ENCODE results near the gene GALNT18.

DNA sequence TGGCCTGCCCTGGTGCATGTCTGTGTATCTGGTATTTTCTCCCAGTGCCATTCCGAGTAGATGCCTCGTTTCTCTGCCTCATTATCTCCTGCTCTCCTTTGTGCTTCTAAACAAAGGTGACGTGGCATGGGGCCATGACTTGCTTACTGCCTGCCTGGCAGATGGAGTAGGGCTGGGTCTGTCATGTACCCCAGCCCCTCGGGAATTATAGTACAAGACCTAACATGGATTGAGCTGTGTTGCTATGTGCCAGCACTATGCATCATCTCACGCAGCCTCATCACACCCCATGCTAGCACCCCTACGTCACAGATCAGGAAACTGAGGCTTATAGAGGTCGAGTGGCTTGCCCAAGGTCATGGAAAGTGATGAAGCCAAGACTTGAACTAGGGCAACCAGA, 88.1 kb downstream of the GALNT18 start:
- TF ChIP-seq, protein P1, sequence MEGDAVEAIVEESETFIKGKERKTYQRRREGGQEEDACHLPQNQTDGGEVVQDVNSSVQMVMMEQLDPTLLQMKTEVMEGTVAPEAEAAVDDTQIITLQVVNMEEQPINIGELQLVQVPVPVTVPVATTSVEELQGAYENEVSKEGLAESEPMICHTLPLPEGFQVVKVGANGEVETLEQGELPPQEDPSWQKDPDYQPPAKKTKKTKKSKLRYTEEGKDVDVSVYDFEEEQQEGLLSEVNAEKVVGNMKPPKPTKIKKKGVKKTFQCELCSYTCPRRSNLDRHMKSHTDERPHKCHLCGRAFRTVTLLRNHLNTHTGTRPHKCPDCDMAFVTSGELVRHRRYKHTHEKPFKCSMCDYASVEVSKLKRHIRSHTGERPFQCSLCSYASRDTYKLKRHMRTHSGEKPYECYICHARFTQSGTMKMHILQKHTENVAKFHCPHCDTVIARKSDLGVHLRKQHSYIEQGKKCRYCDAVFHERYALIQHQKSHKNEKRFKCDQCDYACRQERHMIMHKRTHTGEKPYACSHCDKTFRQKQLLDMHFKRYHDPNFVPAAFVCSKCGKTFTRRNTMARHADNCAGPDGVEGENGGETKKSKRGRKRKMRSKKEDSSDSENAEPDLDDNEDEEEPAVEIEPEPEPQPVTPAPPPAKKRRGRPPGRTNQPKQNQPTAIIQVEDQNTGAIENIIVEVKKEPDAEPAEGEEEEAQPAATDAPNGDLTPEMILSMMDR (conservative IDR thresholded peaks at IDR 0.05): no peak
- no peak for TF ChIP-seq EZH2 (IDR thresholded peaks at IDR 0.05; ENCODE audit: low read depth)
